HuH-7.5 (cell line): ENCODE results near the gene TRPV3.
"Not testable (repeated sequence)": the region's sequence is repeated elsewhere in the genome, so short reads cannot be mapped to it uniquely, and the experiment has no call there.

ENCODE experiments used
- DNase-seq: peaks from one replicate; pipeline ENCODE4 v3.0.0; 2011; ENCODE audit warnings: low spot score

Gene TRPV3

DNA sequence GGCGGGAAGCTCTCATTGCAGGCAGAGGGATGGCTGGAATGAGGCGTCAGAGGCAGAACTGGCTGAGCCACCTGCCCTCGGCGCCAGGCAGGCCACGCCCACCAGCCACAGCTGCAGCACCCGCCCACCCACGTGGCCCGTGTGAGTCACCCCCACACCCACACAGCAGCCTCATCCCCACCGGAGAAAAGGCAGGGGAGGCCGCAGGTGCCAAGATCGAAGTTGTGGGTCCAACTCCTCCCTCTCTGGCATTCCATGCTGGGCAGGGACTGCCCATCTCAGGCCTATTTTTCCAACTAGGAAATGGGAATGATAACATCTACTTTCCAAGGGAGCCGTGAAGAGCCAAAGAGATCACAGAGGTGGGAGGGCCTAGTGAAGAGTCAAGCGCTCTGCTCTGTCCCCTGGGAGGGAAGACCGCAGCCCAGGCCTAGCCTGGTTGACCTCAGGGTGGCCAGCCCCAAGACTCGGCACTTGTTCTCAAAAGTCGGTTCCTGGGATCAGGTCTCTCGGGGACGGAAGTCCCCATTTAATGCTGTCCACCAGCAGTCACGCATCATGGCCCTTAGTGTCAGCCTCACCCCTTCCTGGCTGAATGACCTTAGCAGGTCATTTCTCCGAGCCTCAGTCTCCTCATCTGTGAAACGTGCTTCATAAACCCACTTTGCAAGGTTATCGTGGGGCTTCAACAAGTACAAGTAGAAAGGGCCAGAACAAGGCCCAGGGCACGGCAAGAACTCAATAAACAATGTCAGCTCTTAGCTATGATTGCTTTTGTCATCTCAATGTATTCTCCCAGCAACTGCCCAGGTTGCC, at the start of gene TRPV3:
TSS of gene TRPV3 (minus strand) at position 45 of the 816 bp plus-strand sequence. CDS start 2,962 bp downstream, outside the sequence.
- DNase-seq: no peak

GRCh38 chr17:3603870-3604259, 46.3 kb upstream of the TRPV3 start:
- DNase-seq: no peak

DNA sequence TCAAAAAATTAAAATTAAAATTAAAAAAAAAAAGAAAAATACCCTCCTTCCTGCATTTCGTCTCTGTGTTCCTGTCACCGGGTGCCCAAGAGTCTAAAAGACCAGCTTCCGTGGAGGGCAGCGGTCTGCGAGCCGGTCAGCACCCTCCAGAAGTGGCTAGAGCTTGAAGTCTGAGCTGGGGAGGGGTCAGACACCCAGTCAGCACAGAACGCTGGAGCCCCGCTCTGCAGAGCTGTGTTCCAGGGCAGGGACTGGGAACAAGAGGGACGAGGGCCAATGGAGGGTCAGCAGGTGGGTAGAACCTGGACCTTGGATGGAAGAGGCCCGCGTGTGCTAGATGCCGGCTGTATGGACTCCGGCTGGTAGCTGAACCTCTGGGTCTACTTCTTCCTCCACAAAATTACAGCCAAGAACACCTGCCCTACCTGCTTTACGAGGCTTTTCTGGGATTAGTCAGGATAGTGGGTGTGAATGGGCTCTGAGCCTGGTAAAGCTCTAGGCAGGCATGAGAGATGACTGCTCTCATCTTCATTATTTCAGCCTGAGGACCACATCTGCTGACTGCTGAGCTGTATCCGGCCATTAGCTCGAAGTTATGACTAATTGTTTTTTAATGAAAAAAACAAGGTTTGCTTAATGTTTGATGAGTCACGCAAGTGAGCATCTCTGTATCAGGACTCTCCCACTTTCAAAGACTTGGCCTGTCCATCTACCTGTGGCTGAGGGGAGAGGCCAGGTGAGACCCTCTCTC, 45.7 kb upstream of the TRPV3 start:
- no peak for DNase-seq

DNA sequence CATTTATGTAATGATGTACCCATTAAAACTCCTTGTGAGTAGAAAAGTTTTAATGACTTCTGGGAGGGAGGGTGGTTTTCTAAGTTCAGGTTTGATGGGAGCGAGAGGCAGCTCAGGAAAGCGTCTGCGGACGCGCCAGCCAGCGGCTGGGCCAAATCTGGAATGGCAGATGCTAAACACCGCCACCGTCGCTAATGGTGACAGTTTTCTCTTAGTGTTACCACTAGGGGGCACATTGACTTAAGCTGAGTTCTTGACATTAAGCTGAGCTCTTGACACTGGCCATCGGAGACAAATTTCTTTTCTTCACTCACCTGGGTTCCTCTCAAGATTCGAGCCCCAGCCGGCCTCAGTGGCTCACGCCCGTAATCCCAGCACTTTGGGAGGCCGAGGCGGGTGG, 44.9 kb upstream of the TRPV3 start:
- DNase-seq: no peak

GRCh38 chr17:3600529-3601205, 43.1 kb upstream of the TRPV3 start:
- DNase-seq: no peak

- no peak for DNase-seq
Measured at GRCh38 chr17:3598078-3598477, 40.5 kb upstream of the TRPV3 start.

DNA sequence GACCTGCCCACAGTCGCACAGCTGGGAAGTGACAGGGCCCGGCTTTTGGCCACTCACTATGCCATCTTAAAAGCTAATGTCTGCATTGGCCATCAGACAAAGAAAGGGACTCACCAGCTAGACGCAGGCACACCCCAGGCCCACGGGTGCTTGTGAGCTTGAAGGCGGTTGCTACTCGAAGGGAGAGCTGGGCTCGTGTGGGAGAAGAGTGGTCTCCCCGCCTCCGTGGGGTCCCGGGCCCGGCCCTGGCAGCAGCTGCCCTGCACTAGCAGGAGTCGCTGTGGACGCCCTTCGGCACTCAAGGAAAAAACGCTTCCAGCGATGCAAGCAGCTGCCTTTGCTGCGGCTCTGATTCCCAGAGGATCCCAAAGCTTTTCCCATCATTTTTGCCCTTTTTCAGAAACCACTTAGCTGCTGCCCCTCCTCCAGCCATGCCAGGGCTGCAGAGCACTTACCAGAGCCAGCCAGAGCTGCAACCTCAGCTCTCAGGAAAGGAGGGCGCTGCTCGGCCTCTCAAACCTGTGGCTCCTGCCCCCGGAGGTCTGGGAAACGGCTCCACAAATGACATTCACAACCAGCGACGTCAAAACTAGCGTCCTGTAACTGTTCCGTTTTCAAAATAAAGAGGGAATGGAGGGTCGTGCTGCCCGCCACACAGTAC, 39.3 kb upstream of the TRPV3 start:
- DNase-seq: no peak

DNA sequence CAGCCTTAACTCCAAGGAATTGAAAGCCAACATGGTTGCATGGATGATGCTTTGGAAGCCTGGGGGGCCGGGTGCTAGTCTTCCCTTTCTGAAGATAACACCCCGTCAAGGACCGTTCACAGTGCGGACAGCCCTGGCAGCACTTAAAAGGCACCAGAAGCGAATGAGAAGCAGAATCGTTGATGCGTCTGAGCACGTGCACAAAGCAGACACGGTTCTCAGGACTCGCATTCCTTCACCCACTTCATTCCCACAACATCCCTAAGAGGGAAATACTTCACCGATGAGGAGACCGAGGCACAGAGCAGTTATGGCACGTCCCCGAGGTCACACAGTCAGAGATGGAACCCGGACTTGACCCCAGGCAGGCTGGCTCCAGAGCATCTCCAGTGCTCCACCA, 37.4 kb upstream of the TRPV3 start:
- DNase-seq: no peak

DNA sequence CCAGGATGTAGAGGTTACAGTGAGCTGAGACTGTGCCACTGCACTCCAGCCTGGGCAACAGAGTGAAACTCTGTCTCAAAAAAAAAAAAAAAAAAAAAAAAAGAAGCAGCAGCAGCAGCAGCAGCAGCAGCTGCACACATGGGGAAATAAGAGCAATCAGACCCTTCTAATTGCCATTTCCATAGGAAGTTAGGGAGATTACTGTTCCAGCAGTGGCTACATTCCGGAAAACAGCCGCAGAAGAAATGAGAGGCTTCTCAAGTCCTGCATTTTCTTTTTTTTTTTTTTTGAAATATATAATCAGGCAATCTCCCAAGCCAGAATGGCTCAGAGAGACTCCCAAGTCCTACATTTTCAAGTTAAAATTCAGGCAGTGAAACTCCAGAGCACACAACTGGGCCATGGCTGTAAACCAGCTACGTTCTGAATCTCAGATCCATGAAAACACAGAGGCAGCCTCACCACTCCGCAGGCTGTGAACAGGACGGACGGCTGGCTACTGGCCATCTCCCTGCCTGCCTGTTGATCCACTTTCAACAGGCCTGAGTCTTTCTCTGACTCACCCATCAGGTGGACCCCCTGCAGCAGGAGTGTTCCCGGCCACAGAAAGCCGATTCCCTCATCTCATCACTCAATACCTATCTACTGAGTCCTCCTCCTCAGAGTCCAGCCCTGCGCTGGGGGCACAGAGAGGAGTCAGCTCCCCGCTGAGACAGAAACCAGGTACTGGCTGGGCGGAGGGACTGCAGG, 36.6 kb upstream of the TRPV3 start:
- DNase-seq: no peak

- no peak for DNase-seq
Measured at GRCh38 chr17:3593384-3593783, 35.8 kb upstream of the TRPV3 start.

DNA sequence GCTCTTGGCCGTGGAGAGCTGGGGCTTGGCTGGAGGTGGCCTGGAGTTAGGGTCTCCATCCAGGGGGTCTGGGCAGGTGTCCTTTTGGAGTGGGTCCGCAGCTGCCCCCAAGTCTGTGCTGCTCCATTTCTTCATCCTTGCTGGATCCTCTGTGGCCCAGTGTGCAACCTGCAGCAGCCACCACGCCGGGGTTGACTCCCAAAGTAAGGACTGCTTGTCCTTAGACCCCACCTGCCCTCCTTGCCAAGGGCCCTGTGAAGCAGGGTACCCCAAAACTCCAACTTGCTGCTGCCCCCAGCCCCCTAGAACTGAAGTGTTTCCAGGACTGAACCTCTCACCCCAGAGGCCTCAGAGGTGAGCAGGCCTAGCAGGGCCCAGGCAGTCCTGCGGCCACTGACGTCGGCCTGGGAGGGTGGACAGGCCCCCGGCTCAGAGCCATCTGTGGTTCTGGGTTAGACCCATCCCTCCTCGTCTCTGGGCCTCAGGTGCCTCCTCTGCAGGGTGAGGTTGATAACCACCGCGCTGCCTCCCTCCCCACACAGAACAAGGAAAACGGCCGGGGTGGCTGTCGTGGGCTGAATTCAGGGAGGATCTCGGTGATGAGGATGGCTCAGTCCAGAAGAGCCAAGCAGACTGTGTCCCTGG, 34.7 kb upstream of the TRPV3 start:
- DNase-seq: no peak

GRCh38 chr17:3590768-3591167, 33.2 kb upstream of the TRPV3 start:
- DNase-seq: no peak

- DNase-seq: no peak
Measured at GRCh38 chr17:3590231-3590630, 32.6 kb upstream of the TRPV3 start.

DNA sequence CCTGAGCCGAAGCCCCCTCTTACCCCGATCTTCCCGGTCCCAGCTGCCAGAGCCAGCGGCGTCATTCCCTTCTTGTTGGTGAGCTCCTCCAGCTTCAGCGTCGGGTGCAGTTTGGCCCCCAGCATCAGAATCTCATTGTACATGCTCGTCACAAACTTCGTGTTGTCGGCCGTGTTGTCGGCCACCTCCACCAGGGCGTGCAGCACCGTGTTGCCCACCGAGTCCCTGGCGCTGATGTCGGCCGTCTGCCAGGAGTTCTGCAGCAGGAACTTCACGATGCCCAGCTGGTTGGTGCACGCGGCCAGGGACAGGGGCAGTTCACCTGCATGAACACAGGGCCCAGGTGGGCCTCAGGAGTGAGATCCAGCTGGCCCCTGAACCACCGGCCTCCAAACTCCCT, 32.2 kb upstream of the TRPV3 start:
- DNase-seq: no peak

GRCh38 chr17:3585826-3586225, 28.2 kb upstream of the TRPV3 start:
- no peak for DNase-seq

DNA sequence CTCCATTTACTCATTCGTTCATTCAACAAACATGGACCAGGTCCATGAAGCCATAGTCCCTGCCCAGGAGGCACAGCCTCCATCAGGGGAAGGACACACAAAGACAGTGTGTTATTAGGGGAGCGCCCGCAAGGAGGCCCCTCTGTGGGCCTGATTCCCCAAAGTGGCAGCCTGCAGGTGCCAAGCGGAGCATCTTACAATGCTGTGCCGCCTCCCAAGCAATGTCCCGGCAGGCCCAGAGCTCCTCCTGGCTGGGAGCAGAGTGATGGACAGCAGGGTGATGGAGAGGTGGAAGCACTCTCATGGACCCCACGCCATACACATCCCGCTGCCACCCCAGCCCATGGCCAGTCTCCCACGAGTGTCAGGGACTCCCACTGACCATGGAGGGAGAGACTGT, 25.8 kb upstream of the TRPV3 start:
- DNase-seq: no peak

DNA sequence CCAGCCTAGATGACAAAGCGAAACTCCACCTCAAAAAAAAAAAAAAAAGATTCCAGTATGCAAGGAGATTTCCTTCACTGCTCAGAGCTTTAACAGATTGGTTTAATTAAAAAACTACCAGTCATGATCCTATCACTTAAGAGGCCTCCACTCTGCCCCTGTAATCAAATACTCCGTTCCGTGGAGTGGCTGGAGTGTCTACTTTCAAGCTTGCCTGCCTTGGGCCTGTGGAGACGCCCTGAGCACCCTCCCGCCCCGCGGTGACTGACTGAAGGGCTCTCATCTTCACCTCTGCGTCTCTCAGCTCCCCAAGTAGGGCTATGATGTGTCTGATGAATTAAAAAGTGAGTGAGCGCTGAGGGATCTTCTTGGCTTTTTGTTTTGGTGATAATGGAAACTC, 25.3 kb upstream of the TRPV3 start:
- DNase-seq: no peak

GRCh38 chr17:3578667-3579066, 21.1 kb upstream of the TRPV3 start:
- DNase-seq: not testable (repeated sequence)

- no peak for DNase-seq
Measured at GRCh38 chr17:3576970-3577369, 19.4 kb upstream of the TRPV3 start.

GRCh38 chr17:3575511-3575910, 17.9 kb upstream of the TRPV3 start:
- DNase-seq: no peak

- DNase-seq: no peak
Measured at GRCh38 chr17:3574231-3574630, 16.6 kb upstream of the TRPV3 start.
